Lung (tissue), 12 donors: ENCODE results near the gene IGSF23. TPM values are rescaled to one million over a fixed set of nuclear protein-coding genes. Genes with fewer than 3 reads are reported as not detected.
A peak's percentile ranks its signal among the peaks of the same experiment; 100 is the strongest.

ENCODE experiments used
- ATAC-seq: fragments of 200-7000 bp; cut with Tn5 transposase; one replicate; pipeline ENCODE4 v1.9.1; 2020; ENCODE audit warnings: moderate number of reproducible peaks; ENCODE audit not compliant: insufficient read depth, low FRiP score
- DNase-seq, 3 donors: peaks; one replicate each; pipeline ENCODE4 v3.0.0-alpha.2; 2013 to 2017
- H3K27ac ChIP-seq, 2 donors: one replicate each; pipeline ENCODE4 v1.5.1; 2013; ENCODE audit warnings: mild to moderate bottlenecking in 2 of 2, moderate library complexity in 2 of 2, control low read depth in 1 of 2, inconsistent platforms in 1 of 2, low read depth in 1 of 2, low read length in 1 of 2
- H3K27me3 ChIP-seq, 3 donors: one replicate each; pipeline ENCODE4 v1.5.1; 2013; ENCODE audit warnings: low read length in 2 of 3; ENCODE audit not compliant: control insufficient read depth in 3 of 3, insufficient read depth in 3 of 3
- H3K36me3 ChIP-seq, 4 donors: one replicate each; pipeline ENCODE4 v1.5.1; 2013; ENCODE audit warnings: low read length in 4 of 4, mild to moderate bottlenecking in 1 of 4, moderate library complexity in 1 of 4; ENCODE audit not compliant: control insufficient read depth in 4 of 4, insufficient read depth in 4 of 4
- H3K4me1 ChIP-seq, 5 donors: one replicate each; pipeline ENCODE4 v1.5.1; 2013; ENCODE audit warnings: low read length in 5 of 5, mild to moderate bottlenecking in 2 of 5, moderate library complexity in 1 of 5; ENCODE audit not compliant: control insufficient read depth in 5 of 5, insufficient read depth in 5 of 5
- H3K4me3 ChIP-seq: one replicate; pipeline ENCODE4 v1.5.1; 2013; ENCODE audit warnings: mild to moderate bottlenecking, control low read depth, moderate library complexity
- H3K9ac ChIP-seq, 2 donors: one replicate each; pipeline ENCODE4 v1.5.1; 2013; ENCODE audit warnings: low read length in 2 of 2, control low read depth in 1 of 2; ENCODE audit not compliant: insufficient read depth in 1 of 2
- H3K9me3 ChIP-seq, 4 donors: one replicate each; pipeline ENCODE4 v1.5.1; 2013; ENCODE audit warnings: low read length in 3 of 4, mild to moderate bottlenecking in 1 of 4, moderate library complexity in 1 of 4; ENCODE audit not compliant: control insufficient read depth in 4 of 4, insufficient read depth in 3 of 4
- WGBS, 2 donors: extraction: QIAGEN DNeasy Blood & Tissue Kit; methylation state at CpG; one replicate each; pipeline ENCODE4 v1.1.7; 2013; 5-methylcytosine and 5-hydroxymethylcytosine counted together
- polyA plus RNA-seq, 2 donors: library from polyadenylated mRNA; stranded (reverse); fragments of 200-250 nt; gene quantifications; one replicate each; pipeline ENCODE4 v1.2.1, GENCODE V29; 2013
- total RNA-seq, 2 donors: library from RNA; depleted of rRNA in 1 of 2; stranded (reverse); fragments of >200 nt in 1 of 2; gene quantifications; one replicate each; pipeline ENCODE4 v1.2.1, GENCODE V29; 2014 to 2021
- TF ChIP-seq, protein P1 (sequence below): IDR thresholded peaks from 2 replicates; pipeline ENCODE4 v1.5.1; 2012; ENCODE audit warnings: mild to moderate bottlenecking; ENCODE audit errors: control extremely low read depth, extremely low read depth
- donor health status: control.
- donor health status: control.
- donor health status: Bipolar disorder and iron deficiency.
- donor health status: healthy.
- donor health status: DM: yes; HTN: yes; CAD: no.

The IGSF23 gene
- total and polyA plus RNA-seq, 4 donors = not detected

DNA sequence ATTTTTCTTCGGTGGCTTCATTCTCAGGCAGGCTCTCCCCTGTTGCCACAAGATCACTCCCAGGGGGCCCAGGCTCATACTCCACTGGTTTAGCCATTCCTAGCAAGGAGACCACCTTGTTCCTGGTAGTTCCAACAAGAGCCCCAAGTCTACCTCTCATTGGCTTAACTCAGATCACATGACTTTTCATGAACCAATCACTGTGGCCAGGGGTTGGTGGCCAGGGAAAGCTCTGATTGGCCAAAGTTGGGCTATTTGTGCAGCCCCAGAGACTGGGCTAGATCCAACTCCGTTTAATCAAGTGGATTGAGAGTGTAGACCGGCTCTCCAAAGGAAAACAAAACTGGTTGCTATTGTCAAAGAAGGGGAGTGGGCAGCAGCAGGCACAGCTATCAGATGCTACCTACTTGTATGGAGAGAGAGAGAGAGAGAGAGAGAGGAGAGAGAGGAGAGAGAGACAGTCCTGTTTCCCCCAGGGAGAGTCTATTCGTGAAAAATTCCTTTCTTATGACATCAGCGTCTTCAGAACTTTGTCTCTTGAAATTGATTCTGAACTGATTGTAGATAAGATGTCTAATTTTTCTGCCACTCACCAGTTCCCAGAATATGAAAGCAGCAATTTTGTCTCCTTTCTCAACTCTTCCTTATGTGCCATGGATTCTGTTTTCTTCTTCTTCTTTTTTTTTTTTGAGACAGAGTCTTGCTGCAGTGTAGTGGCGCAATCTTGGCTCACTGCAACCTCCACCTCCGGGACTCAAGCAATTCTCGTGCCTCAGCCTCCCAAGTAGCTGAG, 63.9 kb downstream of the IGSF23 start:
- ATAC-seq = no peak
- no peak overlapping the region for H3K4me3 ChIP-seq
- H3K9ac ChIP-seq = no peak overlapping the region
- peak in 2 of 3 donors; percentile 13 to 26 for DNase-seq
- TF ChIP-seq, protein P1, sequence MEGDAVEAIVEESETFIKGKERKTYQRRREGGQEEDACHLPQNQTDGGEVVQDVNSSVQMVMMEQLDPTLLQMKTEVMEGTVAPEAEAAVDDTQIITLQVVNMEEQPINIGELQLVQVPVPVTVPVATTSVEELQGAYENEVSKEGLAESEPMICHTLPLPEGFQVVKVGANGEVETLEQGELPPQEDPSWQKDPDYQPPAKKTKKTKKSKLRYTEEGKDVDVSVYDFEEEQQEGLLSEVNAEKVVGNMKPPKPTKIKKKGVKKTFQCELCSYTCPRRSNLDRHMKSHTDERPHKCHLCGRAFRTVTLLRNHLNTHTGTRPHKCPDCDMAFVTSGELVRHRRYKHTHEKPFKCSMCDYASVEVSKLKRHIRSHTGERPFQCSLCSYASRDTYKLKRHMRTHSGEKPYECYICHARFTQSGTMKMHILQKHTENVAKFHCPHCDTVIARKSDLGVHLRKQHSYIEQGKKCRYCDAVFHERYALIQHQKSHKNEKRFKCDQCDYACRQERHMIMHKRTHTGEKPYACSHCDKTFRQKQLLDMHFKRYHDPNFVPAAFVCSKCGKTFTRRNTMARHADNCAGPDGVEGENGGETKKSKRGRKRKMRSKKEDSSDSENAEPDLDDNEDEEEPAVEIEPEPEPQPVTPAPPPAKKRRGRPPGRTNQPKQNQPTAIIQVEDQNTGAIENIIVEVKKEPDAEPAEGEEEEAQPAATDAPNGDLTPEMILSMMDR = no peak
- 53 to 64% methylated on average over 8 of the region's 8 CpGs for WGBS, 2 donors
- no peaks in the 10 kb centered on the region for H3K4me1 ChIP-seq
- no peaks in the 10 kb centered on the region for H3K9me3 ChIP-seq
- no peaks in the 10 kb centered on the region for H3K27me3 ChIP-seq
- H3K27ac ChIP-seq = no peak overlapping the region
- H3K36me3 ChIP-seq = peaks cover 0 to 3% (median 0%) of the 10 kb centered on the region in 4 donors

DNA sequence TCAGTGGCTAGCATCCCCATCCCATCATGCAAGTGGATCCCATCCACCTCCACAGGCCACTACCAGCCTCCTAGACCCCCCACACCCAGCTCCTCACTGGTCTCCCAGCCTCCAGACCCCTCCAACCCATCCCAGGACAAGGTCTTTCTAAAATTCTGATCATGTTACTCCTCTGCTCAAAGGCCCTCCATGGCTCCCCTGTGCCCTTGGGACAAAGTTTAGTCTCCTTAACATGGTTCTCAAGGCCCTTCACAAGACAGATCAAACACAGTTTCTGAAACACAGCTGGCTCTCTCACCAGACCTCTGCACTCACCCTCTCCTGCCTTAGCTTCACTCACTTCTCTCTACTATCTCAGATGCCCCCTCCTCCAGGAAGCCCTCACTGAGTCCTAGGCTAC, 67.2 kb downstream of the IGSF23 start:
- DNase-seq (no peak), ATAC-seq (no peak)
- Histone ChIP-seq H3K9me3 (no peaks in the 10 kb centered on the region), H3K4me3 (no peak overlapping the region), H3K9ac (no peak overlapping the region), H3K27me3 (no peaks in the 10 kb centered on the region), H3K4me1 (peaks cover 0 to 11% (median 0%) of the 10 kb centered on the region in 5 donors), H3K36me3 (peaks cover 0 to 3% (median under 1%) of the 10 kb centered on the region in 4 donors), H3K27ac (no peak overlapping the region)
- TF ChIP-seq, protein P1 = no peak

DNA sequence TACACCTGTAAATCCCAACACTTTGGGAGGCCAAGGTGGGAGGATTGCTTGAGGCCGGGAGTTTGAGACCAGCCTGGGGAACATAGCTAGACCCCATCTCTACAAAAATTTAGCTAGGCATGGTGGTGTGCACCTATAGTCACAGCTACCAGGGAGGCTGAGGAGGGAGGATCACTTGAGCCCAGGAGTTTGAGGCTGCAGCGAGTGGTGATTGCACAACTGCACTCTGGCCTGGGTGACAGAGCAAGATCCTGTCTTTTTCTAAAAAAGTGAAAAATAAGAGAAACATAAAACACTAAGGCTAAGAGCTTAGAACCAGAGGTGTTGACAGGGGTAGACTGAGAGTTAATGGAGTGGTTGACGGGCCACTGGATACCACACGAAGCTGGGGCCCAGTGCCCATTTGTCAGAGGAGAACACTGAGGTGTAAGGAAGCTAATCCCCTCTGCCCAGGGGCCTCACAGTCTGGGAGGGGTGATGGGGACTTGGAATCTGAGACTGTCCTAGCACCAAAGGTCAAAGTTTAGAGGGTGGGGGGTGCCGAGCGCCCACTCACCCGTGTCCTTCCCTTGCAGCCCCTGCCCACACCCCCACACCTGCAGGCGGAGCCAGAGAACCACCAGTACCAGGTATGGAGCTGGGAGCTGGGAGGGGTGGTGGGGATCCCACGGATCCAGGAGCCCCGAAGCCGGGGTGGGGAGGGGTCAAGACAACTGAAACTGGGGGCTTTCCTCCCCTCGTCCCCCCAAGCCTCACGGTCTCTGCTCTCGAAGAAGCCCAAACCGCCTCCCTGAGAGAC, 68.8 kb downstream of the IGSF23 start:
- TF ChIP-seq, protein P1 = no peak
- Histone ChIP-seq H3K4me3 (no peak overlapping the region), H3K36me3 (peaks cover 0 to 3% (median under 1%) of the 10 kb centered on the region in 4 donors), H3K9me3 (no peaks in the 10 kb centered on the region), H3K9ac (no peak overlapping the region), H3K4me1 (peaks cover 0 to 14% (median 0%) of the 10 kb centered on the region in 5 donors), H3K27me3 (no peaks in the 10 kb centered on the region), H3K27ac (no peak overlapping the region)
- DNase-seq = no peak
- ATAC-seq = no peak
- WGBS, 2 donors = 90 to 91% methylated on average over 15 of the region's 15 CpGs
